Stimulated activated naive B cell treated with anti-CD40 and anti-IgM and Interleukin-4, amounts not matched to agents 10 μg/mL and 1 μg/mL and 100 μg/mL, for 72 hours (primary cell): ENCODE data around the gene CHI3L2.

Experiments used
- ATAC-seq, 2 donors: fragments of 150-1000 bp; cut with Tn5 transposase; replicated peaks; 2 replicates each; pipeline ENCODE4 v1.10.0; 2021; ENCODE audit warnings: moderate library complexity in 1 of 2
- DNase-seq: peaks from one replicate; pipeline ENCODE4 v3.0.0; 2021
- H3K27ac Mint-ChIP-seq: one replicate; pipeline ENCODE4 v1.8.0; 2022; ENCODE audit warnings: mild to moderate bottlenecking, mixed read lengths
- H3K27me3 Mint-ChIP-seq, 2 donors: one replicate each; pipeline ENCODE4 v1.8.0; 2022; ENCODE audit warnings: mixed read lengths in 2 of 2
- H3K36me3 Mint-ChIP-seq, 2 donors: one replicate each; pipeline ENCODE4 v1.8.0; 2022; ENCODE audit warnings: mixed read lengths in 2 of 2, mild to moderate bottlenecking in 1 of 2
- H3K4me1 Mint-ChIP-seq, 2 donors: one replicate each; pipeline ENCODE4 v1.8.0; 2022; ENCODE audit warnings: mixed read lengths in 2 of 2, mild to moderate bottlenecking in 1 of 2
- H3K4me3 Mint-ChIP-seq, 2 donors: one replicate each; pipeline ENCODE4 v1.8.0; 2022; ENCODE audit warnings: mild to moderate bottlenecking in 2 of 2, mixed read lengths in 2 of 2, moderate library complexity in 1 of 2
- H3K9me3 Mint-ChIP-seq, 2 donors: one replicate each; pipeline ENCODE4 v1.8.0; 2022; ENCODE audit warnings: mixed read lengths in 2 of 2, mild to moderate bottlenecking in 1 of 2

Gene CHI3L2

GRCh38 chr1:111238056-111238795, 10.7 kb downstream of the CHI3L2 start:
- no peak overlapping the region for H3K4me3 Mint-ChIP-seq
- H3K27me3 Mint-ChIP-seq: no peaks in the 10 kb centered on the region
- H3K36me3 Mint-ChIP-seq: peaks cover 6 to 54% of the 10 kb centered on the region in 2 donors
- no peak overlapping the region for H3K27ac Mint-ChIP-seq
- DNase-seq (no peak), ATAC-seq (no peak)
- no peaks in the 10 kb centered on the region for H3K9me3 Mint-ChIP-seq
- peaks cover 8 to 15% of the 10 kb centered on the region in 2 donors for H3K4me1 Mint-ChIP-seq

- Mint-ChIP-seq H3K27me3 (no peaks in the 10 kb centered on the region), H3K27ac (no peak overlapping the region), H3K4me1 (peaks cover 8% of the 10 kb centered on the region in 2 donors), H3K4me3 (no peak overlapping the region), H3K9me3 (no peaks in the 10 kb centered on the region), H3K36me3 (peaks cover 13 to 50% of the 10 kb centered on the region in 2 donors)
- DNase-seq: no peak
- no peak for ATAC-seq
Measured at GRCh38 chr1:111241797-111242196, 14.3 kb downstream of the CHI3L2 start.

- no peaks in the 10 kb centered on the region for H3K9me3 Mint-ChIP-seq
- no peak for ATAC-seq
- peaks cover 13 to 43% of the 10 kb centered on the region in 2 donors for H3K36me3 Mint-ChIP-seq
- H3K27ac Mint-ChIP-seq: no peak overlapping the region
- no peak overlapping the region for H3K4me3 Mint-ChIP-seq
- H3K4me1 Mint-ChIP-seq: peaks cover 7 to 8% of the 10 kb centered on the region in 2 donors
- no peak for DNase-seq
- H3K27me3 Mint-ChIP-seq: no peaks in the 10 kb centered on the region
Measured at GRCh38 chr1:111242805-111243523, 15.5 kb downstream of the CHI3L2 start.

GRCh38 chr1:111247125-111247838, 19.8 kb downstream of the CHI3L2 start:
- Mint-ChIP-seq H3K4me3 (no peak overlapping the region), H3K27ac (peak overlapping the region; percentile 10), H3K27me3 (peaks cover 0 to 5% of the 10 kb centered on the region in 2 donors), H3K36me3 (peaks cover 7 to 14% of the 10 kb centered on the region in 2 donors), H3K4me1 (peaks cover 2 to 5% of the 10 kb centered on the region in 2 donors), H3K9me3 (no peaks in the 10 kb centered on the region)
- DNase-seq (no peak), ATAC-seq (no peak)

- Mint-ChIP-seq H3K27ac (no peak overlapping the region), H3K4me1 (peaks cover 2 to 5% of the 10 kb centered on the region in 2 donors), H3K36me3 (no peaks in the 10 kb centered on the region), H3K4me3 (no peak overlapping the region), H3K9me3 (no peaks in the 10 kb centered on the region), H3K27me3 (peaks cover 6 to 14% of the 10 kb centered on the region in 2 donors)
- DNase-seq: no peak
- no peak for ATAC-seq
Measured at GRCh38 chr1:111249960-111250359, 22.4 kb downstream of the CHI3L2 start.

GRCh38 chr1:111251570-111251969, 24.1 kb downstream of the CHI3L2 start:
- ATAC-seq (no peak), DNase-seq (no peak)
- no peak overlapping the region for H3K27ac Mint-ChIP-seq
- no peaks in the 10 kb centered on the region for H3K36me3 Mint-ChIP-seq
- peaks cover 14 to 21% of the 10 kb centered on the region in 2 donors for H3K27me3 Mint-ChIP-seq
- H3K4me1 Mint-ChIP-seq: peaks cover 2 to 5% of the 10 kb centered on the region in 2 donors
- H3K9me3 Mint-ChIP-seq: no peaks in the 10 kb centered on the region
- no peak overlapping the region for H3K4me3 Mint-ChIP-seq

- H3K4me3 Mint-ChIP-seq: no peak overlapping the region
- DNase-seq (no peak), ATAC-seq (no peak)
- peaks cover 14 to 21% of the 10 kb centered on the region in 2 donors for H3K27me3 Mint-ChIP-seq
- H3K4me1 Mint-ChIP-seq: peaks cover 2 to 5% of the 10 kb centered on the region in 2 donors
- no peak overlapping the region for H3K27ac Mint-ChIP-seq
- no peaks in the 10 kb centered on the region for H3K36me3 Mint-ChIP-seq
- H3K9me3 Mint-ChIP-seq: no peaks in the 10 kb centered on the region
Measured at GRCh38 chr1:111252786-111253185, 25.3 kb downstream of the CHI3L2 start.

GRCh38 chr1:111253876-111254275, 26.4 kb downstream of the CHI3L2 start:
- Mint-ChIP-seq H3K9me3 (no peaks in the 10 kb centered on the region), H3K27ac (no peak overlapping the region), H3K36me3 (no peaks in the 10 kb centered on the region), H3K27me3 (peaks cover 14 to 21% of the 10 kb centered on the region in 2 donors), H3K4me3 (no peak overlapping the region), H3K4me1 (peaks cover 0 to 5% of the 10 kb centered on the region in 2 donors)
- ATAC-seq: no peak
- no peak for DNase-seq

- Mint-ChIP-seq H3K4me3 (no peak overlapping the region), H3K36me3 (no peaks in the 10 kb centered on the region), H3K27me3 (peaks cover 14 to 17% of the 10 kb centered on the region in 2 donors), H3K4me1 (peaks cover 0 to 2% of the 10 kb centered on the region in 2 donors), H3K9me3 (no peaks in the 10 kb centered on the region), H3K27ac (peak overlapping the region; percentile 31)
- no peak for ATAC-seq
- DNase-seq: no peak
Measured at GRCh38 chr1:111256988-111257658, 29.6 kb downstream of the CHI3L2 start.

- DNase-seq: no peak
- peaks cover 12 to 20% of the 10 kb centered on the region in 2 donors for H3K4me1 Mint-ChIP-seq
- peaks cover 44 to 70% of the 10 kb centered on the region in 2 donors for H3K27me3 Mint-ChIP-seq
- H3K4me3 Mint-ChIP-seq: no peak overlapping the region
- no peak overlapping the region for H3K27ac Mint-ChIP-seq
- H3K9me3 Mint-ChIP-seq: peaks cover 14 to 17% of the 10 kb centered on the region in 2 donors
- no peak for ATAC-seq
- peaks cover 6 to 10% of the 10 kb centered on the region in 2 donors for H3K36me3 Mint-ChIP-seq
Measured at GRCh38 chr1:111267801-111268508, 40.4 kb downstream of the CHI3L2 start.

- Mint-ChIP-seq H3K27ac (no peak overlapping the region), H3K4me3 (no peak overlapping the region), H3K9me3 (peaks cover 8 to 13% of the 10 kb centered on the region in 2 donors), H3K36me3 (peaks cover 6 to 10% of the 10 kb centered on the region in 2 donors), H3K27me3 (peaks cover 37 to 69% of the 10 kb centered on the region in 2 donors), H3K4me1 (peaks cover 13 to 25% of the 10 kb centered on the region in 2 donors)
- DNase-seq (no peak), ATAC-seq (no peak)
Measured at GRCh38 chr1:111269825-111270406, 42.4 kb downstream of the CHI3L2 start.

- Mint-ChIP-seq H3K4me3 (peak overlapping the region; percentile 79 to 80), H3K9me3 (peaks cover 4 to 6% of the 10 kb centered on the region in 2 donors), H3K27me3 (peaks cover 30 to 67% of the 10 kb centered on the region in 2 donors), H3K36me3 (peaks cover 4 to 6% of the 10 kb centered on the region in 2 donors), H3K4me1 (peaks cover 13 to 25% of the 10 kb centered on the region in 2 donors), H3K27ac (peak overlapping the region; percentile 65)
- no peak for DNase-seq
- peak; percentile 36 to 43 for ATAC-seq
Measured at GRCh38 chr1:111270771-111271463, 43.4 kb downstream of the CHI3L2 start.

- peak overlapping the region; percentile 79 to 80 for H3K4me3 Mint-ChIP-seq
- no peak for DNase-seq
- peak overlapping the region; percentile 44 for H3K27ac Mint-ChIP-seq
- H3K9me3 Mint-ChIP-seq: peaks cover 1 to 3% of the 10 kb centered on the region in 2 donors
- H3K36me3 Mint-ChIP-seq: peaks cover 1 to 3% of the 10 kb centered on the region in 2 donors
- peaks cover 17 to 25% of the 10 kb centered on the region in 2 donors for H3K4me1 Mint-ChIP-seq
- peak in 1 of 2 donors; percentile 23 for ATAC-seq
- H3K27me3 Mint-ChIP-seq: peaks cover 24 to 62% of the 10 kb centered on the region in 2 donors
Measured at GRCh38 chr1:111271464-111271801, 43.9 kb downstream of the CHI3L2 start.
